HG03060 (cell line): ENCODE data around the gene HMX3.

Experiments used
- ATAC-seq: cut with Tn5 transposase; IDR thresholded peaks from one replicate; pipeline ENCODE4 v1.9.1; 2021; ENCODE audit warnings: low read depth, moderate number of reproducible peaks; ENCODE audit not compliant: unreplicated experiment

HMX3 gene

GRCh38 chr10:123146894-123147634 is 11.3 kb downstream of the HMX3 start:
- no peak for ATAC-seq

DNA sequence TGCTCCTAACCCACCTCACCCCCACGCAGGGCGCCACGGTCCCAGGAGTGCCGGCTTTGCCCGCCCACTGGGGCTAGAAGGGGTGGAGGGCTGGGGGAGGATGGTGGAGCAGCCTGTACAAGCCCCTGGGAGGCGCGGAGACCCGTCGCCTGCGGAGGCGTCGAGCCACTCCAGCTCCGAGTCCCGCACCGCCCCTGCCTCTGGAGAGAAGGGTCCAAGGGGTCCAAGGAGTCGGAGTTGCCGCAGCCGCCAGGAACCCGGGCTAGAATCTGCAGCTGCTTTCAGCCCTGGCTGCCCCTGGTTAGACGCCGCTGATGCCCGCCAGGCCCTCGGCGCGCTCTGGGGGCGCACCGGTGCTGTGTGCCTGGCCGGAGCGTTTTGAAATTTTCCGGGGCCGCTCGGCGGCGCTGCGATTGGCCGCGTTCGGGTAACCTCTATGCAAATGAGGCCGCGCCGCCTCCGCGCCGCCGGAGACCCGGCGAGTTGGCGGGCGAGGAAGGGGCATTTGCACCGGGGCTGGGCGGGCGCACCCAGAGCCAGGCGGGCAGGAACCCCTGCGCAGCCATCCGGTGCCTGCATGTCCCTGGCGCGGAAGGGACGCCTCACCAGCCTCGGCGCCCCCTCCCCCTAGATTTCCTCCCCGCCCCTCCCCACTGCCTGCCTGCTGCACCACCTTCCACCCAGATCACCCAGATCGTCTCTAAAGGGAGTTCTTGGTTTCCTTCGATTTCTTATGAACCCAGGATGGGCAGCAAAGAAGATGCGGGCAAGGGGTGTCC is 12.1 kb downstream of the HMX3 start, which contains the start of gene HMX2:
TSS of gene HMX2 (plus strand) at position 502 of the 779 bp plus-strand sequence. CDS start at position 745, 243 bp downstream.
- ATAC-seq, result no peak

DNA sequence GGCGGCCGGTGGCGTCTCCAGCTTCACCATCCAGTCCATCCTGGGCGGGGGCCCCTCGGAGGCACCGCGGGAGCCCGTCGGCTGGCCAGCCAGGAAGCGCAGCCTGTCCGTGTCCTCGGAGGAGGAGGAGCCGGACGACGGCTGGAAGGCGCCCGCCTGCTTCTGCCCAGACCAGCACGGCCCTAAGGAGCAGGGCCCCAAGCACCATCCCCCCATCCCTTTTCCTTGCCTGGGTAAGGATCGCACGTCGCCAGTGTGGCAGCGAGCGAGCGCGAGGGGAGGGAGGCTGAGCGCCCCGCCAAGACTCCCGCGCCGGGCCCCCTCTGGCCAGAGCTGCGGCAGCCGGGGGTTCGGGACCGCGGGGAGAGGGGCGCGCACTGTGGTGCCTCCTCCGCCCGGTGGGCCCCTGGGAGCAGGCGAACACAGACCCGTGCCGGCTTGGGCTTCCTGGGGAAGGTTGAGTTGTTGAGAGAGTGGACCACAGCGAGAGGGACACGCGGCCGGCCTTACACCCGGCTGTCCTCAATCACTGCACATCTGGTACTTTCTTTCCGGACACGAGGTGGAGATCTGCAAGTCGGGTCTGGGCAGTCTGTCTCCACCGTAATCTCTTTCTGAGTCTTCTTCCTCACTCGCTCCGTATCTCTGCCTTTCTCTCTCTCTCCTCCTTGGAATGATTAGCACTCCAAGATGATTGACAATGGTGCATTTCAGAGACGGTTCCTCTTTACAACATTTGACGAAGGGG is 12.8 kb downstream of the HMX3 start:
- no peak for ATAC-seq

GRCh38 chr10:123149162-123149567 is 13.4 kb downstream of the HMX3 start:
- ATAC-seq, result no peak

GRCh38 chr10:123149568-123150270 is 13.9 kb downstream of the HMX3 start:
- no peak for ATAC-seq

DNA sequence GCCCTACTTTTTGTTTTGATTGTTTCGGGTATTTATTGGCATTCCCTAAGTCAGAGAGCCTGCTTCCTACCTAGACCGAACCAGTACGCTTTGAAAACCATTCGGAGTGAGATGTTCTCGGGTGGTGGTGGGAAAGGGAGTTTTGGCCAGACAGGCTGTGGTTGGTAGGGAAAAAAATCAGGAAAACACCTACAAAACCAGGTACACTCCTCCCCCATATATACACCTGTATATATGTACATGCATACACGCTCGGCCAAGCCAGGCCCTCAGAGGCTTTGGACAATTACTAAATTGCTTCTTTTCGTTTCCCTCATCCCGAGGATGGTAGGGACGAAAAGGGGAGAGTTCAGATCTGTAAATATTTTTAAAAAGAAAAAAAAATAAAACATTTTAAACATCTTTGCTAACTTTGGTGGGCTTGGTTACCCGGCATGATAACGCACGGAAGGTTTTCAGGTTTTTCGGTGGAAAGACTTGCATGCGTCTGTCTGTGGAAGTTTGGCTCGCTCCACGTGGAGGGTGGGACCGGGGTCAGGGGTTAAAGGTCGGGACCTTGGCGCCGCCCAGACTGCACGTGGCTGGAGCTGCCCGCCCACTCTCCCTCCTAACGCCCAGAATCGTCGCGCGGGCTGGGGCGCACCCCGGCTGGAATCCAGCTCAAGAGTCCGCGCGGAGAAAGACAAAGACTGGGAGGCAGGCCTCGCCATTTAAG is 14.7 kb downstream of the HMX3 start:
- ATAC-seq, result no peak

DNA sequence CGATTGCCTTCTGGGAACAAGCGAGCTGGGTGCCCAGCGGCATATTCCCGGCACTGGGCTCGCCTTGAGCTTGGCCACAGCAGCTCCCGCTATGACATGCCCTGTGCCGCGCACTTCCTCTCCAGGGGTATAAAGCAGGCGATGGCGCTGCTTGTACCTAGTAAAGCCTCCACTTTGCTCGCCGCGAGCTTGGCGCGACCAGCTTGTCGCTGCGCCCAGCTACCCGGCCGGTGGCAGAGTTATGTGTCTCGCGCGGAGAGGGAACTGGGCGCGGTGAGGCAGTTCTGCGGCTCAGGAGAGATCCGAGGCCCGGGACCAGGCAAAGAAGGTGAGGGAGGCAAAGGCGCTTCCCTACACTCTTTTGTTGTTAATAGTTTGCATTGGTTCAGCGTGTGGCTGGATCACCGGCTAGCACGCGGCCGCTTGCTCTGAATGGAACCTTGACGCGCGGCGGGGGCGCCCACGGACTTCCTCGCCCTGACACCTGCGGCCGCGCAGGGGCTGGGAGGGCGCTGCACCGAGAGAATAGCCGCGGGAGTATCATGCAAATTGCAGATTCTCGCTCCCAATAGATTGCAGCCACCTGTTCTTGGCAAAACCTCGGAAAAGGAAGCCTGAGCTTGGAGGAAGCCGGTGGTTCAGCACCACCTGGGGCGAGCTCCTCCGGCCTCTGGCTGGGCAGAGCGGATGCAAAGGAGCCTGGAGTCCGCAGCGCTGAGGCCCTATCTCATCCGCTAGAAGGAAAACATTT is 15.4 kb downstream of the HMX3 start:
- no peak for ATAC-seq

- no peak for ATAC-seq
Measured at GRCh38 chr10:123151737-123152135, 16.0 kb downstream of the HMX3 start.

DNA sequence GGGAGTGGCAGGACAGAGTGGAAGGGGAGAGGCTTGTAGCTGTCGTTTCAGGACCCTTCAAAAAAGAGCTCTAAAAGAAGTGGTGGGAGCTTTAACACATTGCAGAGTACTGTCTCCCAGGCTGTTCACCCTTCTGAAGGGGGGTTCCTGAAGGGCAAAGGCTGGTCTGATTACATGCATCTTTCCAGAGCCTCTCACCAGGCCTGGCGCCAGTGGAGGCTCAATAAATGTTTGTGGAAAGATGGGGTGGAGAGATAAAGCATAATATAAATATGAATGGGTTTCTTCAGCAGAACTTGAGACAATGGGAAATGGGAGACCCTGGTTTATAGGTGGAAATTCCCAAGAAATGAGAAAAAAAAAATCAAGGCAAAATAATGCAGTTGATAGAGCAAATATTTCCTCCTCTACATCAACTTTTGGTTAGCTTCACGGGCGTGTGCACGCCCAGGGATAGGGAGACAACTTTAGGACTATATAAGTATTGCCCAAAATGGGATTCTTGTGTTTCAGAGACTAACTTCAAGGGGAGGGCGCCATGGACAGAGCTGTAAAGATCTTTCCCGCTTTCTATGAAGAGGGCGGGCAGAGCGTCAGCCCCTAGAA is 17.8 kb downstream of the HMX3 start:
- no peak for ATAC-seq

GRCh38 chr10:123154092-123154710 is 18.4 kb downstream of the HMX3 start, which contains the start of gene BUB3:
Gene BUB3, plus strand, starts transcription at chr10:123154402. Its CDS starts 516 bp downstream, at chr10:123154918.
- peak; percentile 91 for ATAC-seq

DNA sequence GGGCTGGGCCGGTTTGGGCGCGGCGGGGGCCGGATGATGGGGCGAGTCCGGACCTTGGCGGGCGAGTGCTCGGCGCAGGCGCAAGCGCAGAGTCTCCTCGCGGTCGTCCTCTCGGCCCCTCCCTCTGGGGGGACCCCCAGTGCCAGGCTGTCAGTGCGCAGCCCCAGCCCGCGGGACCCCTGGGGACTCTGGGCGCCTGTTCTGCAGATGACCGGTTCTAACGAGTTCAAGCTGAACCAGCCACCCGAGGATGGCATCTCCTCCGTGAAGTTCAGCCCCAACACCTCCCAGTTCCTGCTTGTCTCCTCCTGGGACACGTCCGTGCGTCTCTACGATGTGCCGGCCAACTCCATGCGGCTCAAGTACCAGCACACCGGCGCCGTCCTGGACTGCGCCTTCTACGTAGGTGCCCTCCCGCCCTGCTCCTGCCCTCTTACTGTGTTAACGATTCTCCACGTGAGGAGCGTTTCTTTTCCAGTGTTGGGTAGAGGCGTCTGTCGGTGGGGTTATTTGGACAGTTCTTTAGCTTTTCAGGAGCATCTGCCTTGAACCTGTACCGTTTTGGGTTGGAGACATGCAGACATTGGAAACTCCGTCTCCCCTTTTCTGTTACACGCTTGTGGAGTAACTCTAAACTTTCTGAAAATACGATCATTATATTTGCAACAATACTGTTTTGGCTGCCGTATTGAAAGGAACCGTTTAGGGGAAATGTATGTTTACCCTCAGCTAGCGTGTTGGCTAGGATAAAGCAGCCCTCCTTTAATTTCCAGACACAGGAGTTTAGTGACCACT is 19.1 kb downstream of the HMX3 start:
- no peak for ATAC-seq

GRCh38 chr10:123156078-123156477 is 20.3 kb downstream of the HMX3 start:
- ATAC-seq, result no peak

DNA sequence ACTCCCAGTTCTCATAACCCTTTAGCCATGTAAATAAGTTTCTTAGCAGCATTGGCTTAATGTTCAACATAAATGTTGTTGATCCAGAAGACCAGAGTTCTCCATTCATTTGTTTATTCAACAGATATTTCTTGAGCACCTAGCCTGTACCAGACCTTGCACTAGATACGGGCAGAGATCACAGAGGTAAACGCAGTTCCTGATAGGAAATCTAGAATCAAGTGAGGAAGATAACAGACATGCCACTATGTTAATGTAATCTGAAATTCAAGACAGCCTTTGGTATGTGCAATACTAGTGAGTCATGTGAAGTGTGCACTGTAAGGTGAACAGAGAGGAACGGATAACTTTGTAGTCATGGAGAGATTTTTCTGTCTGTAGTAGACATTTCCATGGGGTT is 21.4 kb downstream of the HMX3 start:
- no peak for ATAC-seq

DNA sequence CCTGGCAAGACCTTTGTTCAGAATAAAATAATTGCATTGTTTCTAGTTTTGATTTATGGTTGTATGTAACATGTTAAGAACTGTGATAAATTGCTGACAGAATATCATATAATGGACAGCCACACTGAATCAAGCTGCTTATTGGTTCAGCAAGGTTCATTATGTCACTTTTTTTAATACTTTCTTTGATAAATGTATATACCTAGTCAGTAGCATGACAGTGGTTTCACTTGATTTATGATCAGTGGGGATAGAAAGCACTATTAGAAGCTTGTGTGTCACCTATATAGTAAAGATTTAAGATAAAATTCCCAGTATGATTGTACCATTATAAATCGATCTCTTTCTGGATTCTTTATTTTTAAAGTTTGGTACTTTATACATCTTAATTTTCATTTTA is 22.9 kb downstream of the HMX3 start:
- ATAC-seq, result no peak

DNA sequence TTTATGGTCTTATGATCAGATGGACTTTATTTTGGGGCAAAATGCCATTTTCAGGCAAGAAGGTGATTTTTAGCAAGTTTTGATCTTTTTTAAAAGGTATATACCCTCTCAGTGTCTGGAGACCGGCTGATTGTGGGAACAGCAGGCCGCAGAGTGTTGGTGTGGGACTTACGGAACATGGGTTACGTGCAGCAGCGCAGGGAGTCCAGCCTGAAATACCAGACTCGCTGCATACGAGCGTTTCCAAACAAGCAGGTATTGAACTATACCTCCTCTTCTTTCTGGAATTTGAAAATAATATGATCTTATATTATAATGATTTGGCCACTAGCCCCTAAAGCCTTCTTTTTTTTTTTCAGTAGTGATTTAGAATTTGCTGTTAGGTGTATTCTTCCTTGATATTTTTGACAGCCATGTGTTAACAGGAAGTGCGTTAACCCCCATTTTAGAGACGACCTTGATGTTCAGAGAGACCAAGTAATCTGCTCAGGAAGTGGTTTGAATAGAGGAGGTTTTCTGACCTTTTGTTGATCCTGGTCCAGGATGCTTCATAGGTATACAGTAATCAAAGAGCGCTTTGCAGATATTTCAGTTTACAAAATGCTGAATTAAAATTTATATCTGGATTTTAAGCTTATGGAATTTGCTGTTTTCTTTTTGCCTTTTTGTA is 24.7 kb downstream of the HMX3 start:
- no peak for ATAC-seq

- ATAC-seq, result no peak
Measured at GRCh38 chr10:123164319-123164718, 28.5 kb downstream of the HMX3 start.
